Neural cell (in vitro differentiated cells): ENCODE measurements around the gene FXYD2. TPM values are rescaled to one million over a fixed set of nuclear protein-coding genes. Genes with fewer than 3 reads are reported as not detected.

ENCODE experiments used
- H2AFZ ChIP-seq: fragments of 200-600, 300-800 bp; sonication (generic), shearing (Covaris generic); 2 replicates; pipeline ENCODE4 v1.6.0; 2014; ENCODE audit warnings: low read depth, mild to moderate bottlenecking, antibody characterized with exemption, low read length, moderate library complexity
- H3F3A ChIP-seq: fragments of 200-600 bp; shearing (Covaris generic); 2 replicates; pipeline ENCODE4 v1.6.1; 2016; ENCODE audit warnings: mild to moderate bottlenecking, moderate library complexity, mixed read lengths, antibody characterized with exemption, low read length; ENCODE audit not compliant: insufficient read depth, poor library complexity, severe bottlenecking
- H3K27ac ChIP-seq: fragments of 200-600, 300-800 bp; sonication (generic), shearing (Covaris generic); 2 replicates; pipeline ENCODE4 v1.5.1; 2014; ENCODE audit warnings: mild to moderate bottlenecking, low read length, moderate library complexity
- H3K27me3 ChIP-seq: fragments of 300-800, 200-600 bp; sonication (generic), shearing (Covaris generic); 2 replicates; pipeline ENCODE4 v1.6.0; 2014; ENCODE audit warnings: mild to moderate bottlenecking, low read depth, low read length, moderate library complexity; ENCODE audit not compliant: insufficient read depth
- H3K36me3 ChIP-seq: fragments of 300-800, 200-600 bp; sonication (generic), shearing (Covaris generic); 2 replicates; pipeline ENCODE4 v1.5.1; 2014; ENCODE audit warnings: mild to moderate bottlenecking, antibody characterized with exemption, low read length, moderate library complexity; ENCODE audit not compliant: insufficient read depth
- H3K4me2 ChIP-seq: fragments of 300-800, 200-600 bp; sonication (generic), shearing (Covaris generic); 2 replicates; pipeline ENCODE4 v1.6.0; 2014; ENCODE audit warnings: mild to moderate bottlenecking, low read length
- H3K4me3 ChIP-seq: fragments of 300-800, 200-600 bp; sonication (generic), shearing (Covaris generic); 2 replicates; pipeline ENCODE4 v1.5.1; 2014; ENCODE audit warnings: mild to moderate bottlenecking, low read length, moderate library complexity
- H3K79me2 ChIP-seq: fragments of 200-600 bp; shearing (Covaris generic); replicated peaks from 2 replicates; pipeline ENCODE4 v1.6.0; 2014; ENCODE audit warnings: mild to moderate bottlenecking, low read length, moderate library complexity; ENCODE audit not compliant: insufficient read depth
- H3K9ac ChIP-seq: fragments of 300-800, 200-600 bp; sonication (generic), shearing (Covaris generic); 2 replicates; pipeline ENCODE4 v1.6.1; 2016; ENCODE audit warnings: mild to moderate bottlenecking, low read length, mixed read lengths
- H3K9me2 ChIP-seq: fragments of 200-600 bp; shearing (Covaris generic); 2 replicates; pipeline ENCODE4 v1.6.1; 2016; ENCODE audit warnings: mild to moderate bottlenecking, low read length, mixed read lengths; ENCODE audit not compliant: insufficient read depth
- H3K9me3 ChIP-seq: fragments of 200-600, 300-800 bp; sonication (generic), shearing (Covaris generic); 2 replicates; pipeline ENCODE4 v1.6.1; 2016; ENCODE audit warnings: mild to moderate bottlenecking, mixed run types, low read length, moderate library complexity, mixed read lengths
- H4K20me1 ChIP-seq: fragments of 200-600 bp; shearing (Covaris generic); 2 replicates; pipeline ENCODE4 v1.6.1; 2016; ENCODE audit warnings: mild to moderate bottlenecking, mixed run types; ENCODE audit not compliant: insufficient read depth
- EP300 ChIP-seq: fragments of 450-650 bp; conservative IDR thresholded peaks from 2 replicates; pipeline ENCODE4 v1.6.1; 2014; ENCODE audit warnings: antibody characterized with exemption, mild to moderate bottlenecking, moderate library complexity; ENCODE audit not compliant: poor library complexity, severe bottlenecking
- EZH2 ChIP-seq: fragments of 200-600, 300-800 bp; shearing (Covaris generic), sonication (generic); IDR thresholded peaks from 2 replicates; pipeline ENCODE4 v1.6.1; 2014; ENCODE audit warnings: antibody characterized with exemption, low read length, borderline replicate concordance, mild to moderate bottlenecking; ENCODE audit not compliant: insufficient read depth, poor library complexity, severe bottlenecking
- MXI1 ChIP-seq: fragments of 450-650 bp; conservative IDR thresholded peaks from 2 replicates; pipeline ENCODE4 v1.6.1; 2014; ENCODE audit warnings: antibody characterized with exemption, mild to moderate bottlenecking; ENCODE audit not compliant: poor library complexity, severe bottlenecking
- POLR2AphosphoS5 ChIP-seq: IDR thresholded peaks from 2 replicates; pipeline ENCODE4 v1.6.1; 2012
- RAD21 ChIP-seq: fragments of 450-650 bp; conservative IDR thresholded peaks from 2 replicates; pipeline ENCODE4 v1.6.1; 2014; ENCODE audit warnings: antibody characterized with exemption, mild to moderate bottlenecking, moderate library complexity
- SMC3 ChIP-seq: fragments of 450-650 bp; conservative IDR thresholded peaks from 2 replicates; pipeline ENCODE4 v1.6.1; 2014; ENCODE audit warnings: antibody characterized with exemption, mild to moderate bottlenecking, moderate library complexity; ENCODE audit not compliant: poor library complexity
- TAF1 ChIP-seq: IDR thresholded peaks from 2 replicates; pipeline ENCODE4 v1.6.1; 2012; ENCODE audit warnings: low read depth
- polyA plus RNA-seq: library from polyadenylated mRNA; depleted of rRNA; stranded (reverse); fragments of >200 nt; gene quantifications from 2 replicates; pipeline ENCODE4 v1.2.3, GENCODE V29; 2014
- TF ChIP-seq, protein P1 (sequence below): fragments of 450-650 bp; IDR thresholded peaks from 2 replicates; pipeline ENCODE4 v1.5.1; 2014; ENCODE audit warnings: antibody characterized with exemption, mild to moderate bottlenecking, moderate library complexity; ENCODE audit not compliant: poor library complexity, severe bottlenecking
- TF ChIP-seq, protein P2 (sequence below): IDR thresholded peaks from 2 replicates; pipeline ENCODE4 v1.6.1; 2012; ENCODE audit warnings: borderline replicate concordance

FXYD2 gene
- polyA plus RNA-seq, 1 donor from 2014 or later: 4.8 TPM

DNA sequence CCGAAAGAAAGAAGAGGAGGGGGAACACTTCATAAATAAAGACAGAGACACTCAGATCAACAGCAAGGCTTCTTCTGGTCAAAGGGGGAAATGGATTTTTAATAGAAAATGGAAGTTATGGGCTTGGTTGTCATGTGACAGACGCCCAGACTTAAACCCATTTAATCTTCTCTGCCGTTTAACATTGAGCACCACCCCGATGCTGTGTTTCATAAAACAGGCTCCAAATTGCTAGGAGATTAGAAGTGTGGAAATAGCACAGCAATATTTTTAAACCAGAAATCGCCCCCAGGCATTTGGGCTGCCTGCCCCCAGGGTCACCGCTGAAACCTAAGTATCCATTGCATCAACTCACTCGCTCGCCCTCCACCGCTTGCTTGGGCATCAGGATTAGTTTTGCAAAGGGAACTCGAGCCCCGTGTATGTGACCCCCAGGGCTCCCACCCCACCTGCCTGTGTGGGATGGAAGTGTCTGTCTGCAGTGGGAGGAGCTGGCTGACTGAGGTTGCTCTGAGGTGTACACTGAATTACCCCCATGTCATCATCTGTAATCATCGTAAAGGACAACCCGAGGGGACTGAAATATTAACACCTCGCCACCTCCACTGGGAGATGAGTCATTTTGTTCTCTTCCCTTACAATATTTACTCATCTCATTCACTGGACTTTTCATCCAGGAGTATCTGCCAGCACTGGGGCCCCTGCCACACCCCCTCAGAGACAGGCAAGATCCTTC lies 38.2 kb downstream of the FXYD2 start:
- H3K9ac ChIP-seq: no peak overlapping the region
- no peaks in the 10 kb centered on the region for H4K20me1 ChIP-seq
- H3K27ac ChIP-seq: no peak overlapping the region
- no peaks in the 10 kb centered on the region for H3K79me2 ChIP-seq
- no peak overlapping the region for H3K4me3 ChIP-seq
- no peaks in the 10 kb centered on the region for H3F3A ChIP-seq
- no peak overlapping the region for H3K4me2 ChIP-seq
- TF ChIP-seq EZH2: no peak
- TF ChIP-seq TAF1: no peak
- TF ChIP-seq SMC3: no peak
- no peak for TF ChIP-seq MXI1
- TF ChIP-seq, protein P1, sequence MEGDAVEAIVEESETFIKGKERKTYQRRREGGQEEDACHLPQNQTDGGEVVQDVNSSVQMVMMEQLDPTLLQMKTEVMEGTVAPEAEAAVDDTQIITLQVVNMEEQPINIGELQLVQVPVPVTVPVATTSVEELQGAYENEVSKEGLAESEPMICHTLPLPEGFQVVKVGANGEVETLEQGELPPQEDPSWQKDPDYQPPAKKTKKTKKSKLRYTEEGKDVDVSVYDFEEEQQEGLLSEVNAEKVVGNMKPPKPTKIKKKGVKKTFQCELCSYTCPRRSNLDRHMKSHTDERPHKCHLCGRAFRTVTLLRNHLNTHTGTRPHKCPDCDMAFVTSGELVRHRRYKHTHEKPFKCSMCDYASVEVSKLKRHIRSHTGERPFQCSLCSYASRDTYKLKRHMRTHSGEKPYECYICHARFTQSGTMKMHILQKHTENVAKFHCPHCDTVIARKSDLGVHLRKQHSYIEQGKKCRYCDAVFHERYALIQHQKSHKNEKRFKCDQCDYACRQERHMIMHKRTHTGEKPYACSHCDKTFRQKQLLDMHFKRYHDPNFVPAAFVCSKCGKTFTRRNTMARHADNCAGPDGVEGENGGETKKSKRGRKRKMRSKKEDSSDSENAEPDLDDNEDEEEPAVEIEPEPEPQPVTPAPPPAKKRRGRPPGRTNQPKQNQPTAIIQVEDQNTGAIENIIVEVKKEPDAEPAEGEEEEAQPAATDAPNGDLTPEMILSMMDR: no peak
- no peak for TF ChIP-seq RAD21
- TF ChIP-seq, protein P2, sequence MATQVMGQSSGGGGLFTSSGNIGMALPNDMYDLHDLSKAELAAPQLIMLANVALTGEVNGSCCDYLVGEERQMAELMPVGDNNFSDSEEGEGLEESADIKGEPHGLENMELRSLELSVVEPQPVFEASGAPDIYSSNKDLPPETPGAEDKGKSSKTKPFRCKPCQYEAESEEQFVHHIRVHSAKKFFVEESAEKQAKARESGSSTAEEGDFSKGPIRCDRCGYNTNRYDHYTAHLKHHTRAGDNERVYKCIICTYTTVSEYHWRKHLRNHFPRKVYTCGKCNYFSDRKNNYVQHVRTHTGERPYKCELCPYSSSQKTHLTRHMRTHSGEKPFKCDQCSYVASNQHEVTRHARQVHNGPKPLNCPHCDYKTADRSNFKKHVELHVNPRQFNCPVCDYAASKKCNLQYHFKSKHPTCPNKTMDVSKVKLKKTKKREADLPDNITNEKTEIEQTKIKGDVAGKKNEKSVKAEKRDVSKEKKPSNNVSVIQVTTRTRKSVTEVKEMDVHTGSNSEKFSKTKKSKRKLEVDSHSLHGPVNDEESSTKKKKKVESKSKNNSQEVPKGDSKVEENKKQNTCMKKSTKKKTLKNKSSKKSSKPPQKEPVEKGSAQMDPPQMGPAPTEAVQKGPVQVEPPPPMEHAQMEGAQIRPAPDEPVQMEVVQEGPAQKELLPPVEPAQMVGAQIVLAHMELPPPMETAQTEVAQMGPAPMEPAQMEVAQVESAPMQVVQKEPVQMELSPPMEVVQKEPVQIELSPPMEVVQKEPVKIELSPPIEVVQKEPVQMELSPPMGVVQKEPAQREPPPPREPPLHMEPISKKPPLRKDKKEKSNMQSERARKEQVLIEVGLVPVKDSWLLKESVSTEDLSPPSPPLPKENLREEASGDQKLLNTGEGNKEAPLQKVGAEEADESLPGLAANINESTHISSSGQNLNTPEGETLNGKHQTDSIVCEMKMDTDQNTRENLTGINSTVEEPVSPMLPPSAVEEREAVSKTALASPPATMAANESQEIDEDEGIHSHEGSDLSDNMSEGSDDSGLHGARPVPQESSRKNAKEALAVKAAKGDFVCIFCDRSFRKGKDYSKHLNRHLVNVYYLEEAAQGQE: no peak
- no peak for TF ChIP-seq POLR2AphosphoS5
- no peak for TF ChIP-seq EP300
- H3K9me3 ChIP-seq: no peaks in the 10 kb centered on the region
- H3K36me3 ChIP-seq: no peaks in the 10 kb centered on the region
- H3K9me2 ChIP-seq: no peaks in the 10 kb centered on the region
- H3K27me3 ChIP-seq: no peaks in the 10 kb centered on the region
- H2AFZ ChIP-seq: no peak overlapping the region

DNA sequence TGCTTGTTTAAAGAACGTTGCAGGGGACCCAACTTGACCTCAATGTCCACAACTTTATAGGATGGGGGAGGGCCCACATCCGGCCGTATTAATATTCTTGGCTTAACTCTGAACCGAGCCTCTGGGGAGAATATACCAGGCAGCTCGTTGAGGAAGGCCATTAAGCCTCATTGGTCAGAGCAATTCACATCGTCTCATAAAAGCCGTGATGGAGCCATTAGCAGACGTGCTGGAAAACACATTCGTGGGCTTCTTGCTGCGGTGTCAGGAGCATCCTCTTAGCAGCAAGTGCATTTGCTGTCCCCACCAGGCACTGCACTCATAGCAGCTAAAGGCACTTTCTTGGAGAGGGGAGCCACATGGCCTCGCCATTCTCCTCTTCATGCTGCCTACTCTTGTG lies 42.4 kb downstream of the FXYD2 start:
- Histone ChIP-seq H3K27ac (no peak overlapping the region), H3K36me3 (no peaks in the 10 kb centered on the region), H3K9me2 (no peaks in the 10 kb centered on the region), H2AFZ (no peak overlapping the region), H3F3A (no peaks in the 10 kb centered on the region), H3K9me3 (no peaks in the 10 kb centered on the region), H3K4me3 (no peak overlapping the region), H3K9ac (no peak overlapping the region), H3K4me2 (no peak overlapping the region), H4K20me1 (no peaks in the 10 kb centered on the region), H3K79me2 (no peaks in the 10 kb centered on the region), H3K27me3 (no peaks in the 10 kb centered on the region)
- TF ChIP-seq SMC3 (no peak), TAF1 (no peak), MXI1 (no peak), POLR2AphosphoS5 (peak; percentile 24)
- TF ChIP-seq, protein P2: no peak
